ENCODE data around the gene TUBGCP4. TPM values are rescaled to one million over a fixed set of nuclear protein-coding genes. Genes with fewer than 3 reads are reported as not detected.
A peak's percentile ranks its signal among the peaks of the same experiment; 100 is the strongest.

Gene TUBGCP4
- total and polyA plus RNA-seq, 9 of the 15 experiments (the other 6 are each of a cell fraction or from before 2014, with no cell fraction given) = 10.7 to 50.2 (median 29.6) TPM

DNA sequence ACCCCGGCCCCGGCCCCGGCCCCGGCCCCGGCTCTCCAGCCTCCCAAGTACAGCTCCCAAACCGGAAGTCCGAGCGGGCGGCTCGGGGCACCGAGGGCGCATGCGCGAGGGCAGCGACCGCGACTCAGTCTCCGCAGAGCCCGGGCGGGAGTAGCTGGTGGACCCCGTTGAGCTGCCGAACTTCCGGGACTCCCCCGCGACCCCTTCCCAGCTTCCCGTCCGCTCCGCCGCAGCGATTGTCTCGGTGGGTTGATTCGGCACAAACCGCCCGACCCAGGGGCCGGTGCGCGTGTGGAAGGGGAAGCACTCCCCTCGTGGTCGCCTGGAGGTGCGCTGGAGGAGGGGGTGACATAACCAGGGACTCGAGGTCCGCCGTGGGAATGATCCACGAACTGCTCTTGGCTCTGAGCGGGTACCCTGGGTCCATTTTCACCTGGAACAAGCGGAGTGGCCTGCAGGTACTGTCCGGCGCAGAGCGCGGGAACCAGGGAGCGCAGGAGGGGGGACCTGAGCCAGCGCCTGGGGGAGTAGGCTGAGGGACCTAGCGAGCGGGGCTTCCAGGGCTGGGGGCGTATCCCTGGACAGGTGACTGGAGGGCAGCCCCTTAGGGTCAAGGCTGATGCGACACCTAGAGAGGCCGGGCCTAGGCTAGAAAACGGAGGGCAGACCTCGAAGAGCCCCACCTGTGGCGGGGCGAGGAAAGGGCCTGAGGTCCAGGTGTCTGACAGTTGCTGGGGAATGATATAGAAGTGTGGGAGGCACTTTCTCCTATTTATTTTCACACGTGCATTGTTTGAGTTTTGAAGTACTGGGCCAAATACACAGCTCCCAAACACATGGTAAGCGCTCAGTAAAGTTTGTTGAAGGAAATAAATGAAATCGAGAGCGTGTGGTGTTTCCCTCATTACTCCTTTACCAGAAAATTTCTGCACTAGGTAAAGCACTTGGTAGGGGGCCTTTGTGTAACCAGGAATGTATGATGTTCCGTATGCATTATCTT, at the start of gene TUBGCP4, which contains the start of gene ZSCAN29 (continued):
- TF ChIP-seq, protein P1, sequence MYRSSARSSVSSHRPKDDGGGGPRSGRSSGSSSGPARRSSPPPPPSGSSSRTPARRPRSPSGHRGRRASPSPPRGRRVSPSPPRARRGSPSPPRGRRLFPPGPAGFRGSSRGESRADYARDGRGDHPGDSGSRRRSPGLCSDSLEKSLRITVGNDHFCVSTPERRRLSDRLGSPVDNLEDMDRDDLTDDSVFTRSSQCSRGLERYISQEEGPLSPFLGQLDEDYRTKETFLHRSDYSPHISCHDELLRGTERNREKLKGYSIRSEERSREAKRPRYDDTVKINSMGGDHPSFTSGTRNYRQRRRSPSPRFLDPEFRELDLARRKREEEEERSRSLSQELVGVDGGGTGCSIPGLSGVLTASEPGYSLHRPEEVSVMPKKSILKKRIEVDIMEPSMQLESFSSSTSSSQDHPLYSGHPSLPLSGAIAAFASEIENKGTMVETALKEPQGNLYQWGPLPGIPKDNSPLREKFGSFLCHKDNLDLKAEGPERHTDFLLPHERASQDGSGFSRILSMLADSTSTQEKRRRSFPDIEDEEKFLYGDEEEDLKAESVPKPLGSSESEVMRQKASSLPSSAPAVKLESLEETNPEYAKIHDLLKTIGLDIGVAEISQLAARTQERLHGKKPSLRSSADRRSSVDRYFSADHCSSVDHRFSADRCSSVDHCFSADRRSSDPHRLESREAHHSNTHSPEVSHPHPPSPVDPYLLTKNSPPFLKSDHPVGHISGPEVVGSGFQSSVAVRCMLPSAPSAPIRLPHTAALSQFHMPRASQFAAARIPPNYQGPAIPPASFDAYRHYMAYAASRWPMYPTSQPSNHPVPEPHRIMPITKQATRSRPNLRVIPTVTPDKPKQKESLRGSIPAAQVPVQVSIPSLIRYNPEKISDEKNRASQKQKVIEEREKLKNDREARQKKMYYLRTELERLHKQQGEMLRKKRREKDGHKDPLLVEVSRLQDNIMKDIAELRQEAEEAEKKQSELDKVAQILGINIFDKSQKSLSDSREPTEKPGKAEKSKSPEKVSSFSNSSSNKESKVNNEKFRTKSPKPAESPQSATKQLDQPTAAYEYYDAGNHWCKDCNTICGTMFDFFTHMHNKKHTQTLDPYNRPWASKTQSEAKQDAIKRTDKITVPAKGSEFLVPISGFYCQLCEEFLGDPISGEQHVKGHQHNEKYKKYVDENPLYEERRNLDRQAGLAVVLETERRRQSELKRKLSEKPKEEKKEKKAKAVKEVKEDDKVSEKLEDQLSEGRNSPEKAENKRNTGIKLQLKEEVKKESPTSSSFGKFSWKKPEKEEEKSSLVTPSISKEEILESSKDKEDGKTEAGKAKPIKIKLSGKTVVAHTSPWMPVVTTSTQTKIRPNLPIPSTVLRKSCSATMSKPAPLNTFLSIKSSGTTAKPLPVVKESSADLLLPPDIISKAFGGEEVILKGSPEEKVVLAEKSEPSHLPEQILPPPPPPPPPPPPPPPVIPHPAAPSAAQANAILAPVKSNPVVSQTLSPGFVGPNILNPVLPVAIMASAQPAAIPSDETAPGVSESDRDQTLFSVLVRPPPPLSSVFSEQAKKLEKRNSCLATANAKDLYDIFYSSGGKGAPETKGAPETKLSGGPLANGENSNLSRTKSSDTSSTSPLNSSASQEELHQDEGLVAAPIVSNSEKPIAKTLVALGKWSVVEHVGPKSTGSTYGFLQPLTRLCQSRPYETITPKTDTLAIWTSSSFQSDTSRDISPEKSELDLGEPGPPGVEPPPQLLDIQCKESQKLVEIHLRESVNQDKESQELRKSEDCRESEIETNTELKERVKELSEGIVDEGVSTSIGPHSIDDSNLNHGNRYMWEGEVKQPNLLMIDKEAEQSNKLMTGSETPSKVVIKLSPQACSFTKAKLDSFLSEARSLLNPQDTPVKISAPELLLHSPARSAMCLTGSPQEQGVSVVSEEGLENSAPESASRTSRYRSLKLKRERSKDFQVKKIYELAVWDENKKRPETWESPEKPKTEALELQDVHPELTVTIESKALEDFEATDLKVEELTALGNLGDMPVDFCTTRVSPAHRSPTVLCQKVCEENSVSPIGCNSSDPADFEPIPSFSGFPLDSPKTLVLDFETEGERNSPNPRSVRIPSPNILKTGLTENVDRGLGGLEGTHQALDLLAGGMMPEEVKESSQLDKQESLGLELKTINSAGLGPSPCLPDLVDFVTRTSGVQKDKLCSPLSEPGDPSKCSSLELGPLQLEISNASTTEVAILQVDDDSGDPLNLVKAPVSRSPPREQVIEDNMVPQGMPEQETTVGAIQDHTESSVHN (IDR thresholded peaks at IDR 0.05; ENCODE audit: borderline replicate concordance in 1 of 2, low read depth in 1 of 2) = no peak
- TF ChIP-seq EP400 (IDR thresholded peaks at IDR 0.05) = peak; percentile 89
- no peak for TF ChIP-seq MAFG (tag; conservative IDR thresholded peaks at IDR 0.05)
- TF ChIP-seq NELFE (IDR thresholded peaks at IDR 0.05; ENCODE audit: insufficient read depth, insufficient read length) = no peak
- no peak for TF ChIP-seq MYBL2 (IDR thresholded peaks at IDR 0.05; ENCODE audit: low read depth)
- TF ChIP-seq MYBL2 (CRISPR knock-in tag; IDR thresholded peaks at IDR 0.05; ENCODE audit: borderline replicate concordance) = no peak
- TF ChIP-seq ZNF408 (CRISPR knock-in tag; IDR thresholded peaks at IDR 0.05; ENCODE audit: low read depth) = no peak
- no peak for TF ChIP-seq DMBX1 (CRISPR knock-in tag; IDR thresholded peaks at IDR 0.05; ENCODE audit: borderline replicate concordance)
- peak; percentile 75 for TF ChIP-seq POLR2B (IDR thresholded peaks at IDR 0.05; ENCODE audit: low read depth, partially characterized antibody)
- TF ChIP-seq, protein P2, sequence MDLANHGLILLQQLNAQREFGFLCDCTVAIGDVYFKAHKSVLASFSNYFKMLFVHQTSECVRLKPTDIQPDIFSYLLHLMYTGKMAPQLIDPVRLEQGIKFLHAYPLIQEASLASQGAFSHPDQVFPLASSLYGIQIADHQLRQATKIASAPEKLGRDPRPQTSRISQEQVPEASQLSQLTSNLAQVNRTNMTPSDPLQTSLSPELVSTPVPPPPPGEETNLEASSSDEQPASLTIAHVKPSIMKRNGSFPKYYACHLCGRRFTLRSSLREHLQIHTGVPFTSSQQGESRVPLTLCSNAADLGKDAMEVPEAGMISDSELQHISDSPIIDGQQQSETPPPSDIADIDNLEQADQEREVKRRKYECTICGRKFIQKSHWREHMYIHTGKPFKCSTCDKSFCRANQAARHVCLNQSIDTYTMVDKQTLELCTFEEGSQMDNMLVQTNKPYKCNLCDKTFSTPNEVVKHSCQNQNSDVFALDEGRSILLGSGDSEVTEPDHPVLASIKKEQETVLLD (IDR thresholded peaks at IDR 0.05) = peak; percentile 83
- TF ChIP-seq MEF2A (IDR thresholded peaks at IDR 0.05; ENCODE audit: control insufficient read depth, low read depth, low read length) = no peak
- no peak for TF ChIP-seq HMG20B (CRISPR knock-in tag; IDR thresholded peaks at IDR 0.05)
- TF ChIP-seq ZSCAN32 (CRISPR knock-in tag; IDR thresholded peaks at IDR 0.05) = no peak
- peak; percentile 52 for TF ChIP-seq PML (IDR thresholded peaks at IDR 0.05; ENCODE audit: low read length)
- no peak for TF ChIP-seq ZNF24 (IDR thresholded peaks at IDR 0.05)
- TF ChIP-seq, protein P3, sequence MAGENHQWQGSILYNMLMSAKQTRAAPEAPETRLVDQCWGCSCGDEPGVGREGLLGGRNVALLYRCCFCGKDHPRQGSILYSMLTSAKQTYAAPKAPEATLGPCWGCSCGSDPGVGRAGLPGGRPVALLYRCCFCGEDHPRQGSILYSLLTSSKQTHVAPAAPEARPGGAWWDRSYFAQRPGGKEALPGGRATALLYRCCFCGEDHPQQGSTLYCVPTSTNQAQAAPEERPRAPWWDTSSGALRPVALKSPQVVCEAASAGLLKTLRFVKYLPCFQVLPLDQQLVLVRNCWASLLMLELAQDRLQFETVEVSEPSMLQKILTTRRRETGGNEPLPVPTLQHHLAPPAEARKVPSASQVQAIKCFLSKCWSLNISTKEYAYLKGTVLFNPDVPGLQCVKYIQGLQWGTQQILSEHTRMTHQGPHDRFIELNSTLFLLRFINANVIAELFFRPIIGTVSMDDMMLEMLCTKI (IDR thresholded peaks at IDR 0.05; ENCODE audit: partially characterized antibody) = no peak
- no peak; the same call in 1 of the 2 replicates for TF ChIP-seq EGR1 (conservative IDR thresholded peaks at IDR 0.05)

Data from K562 (cell line).